Cardiac muscle cell (in vitro differentiated cells and primary cell): ENCODE data around the gene PDYN. TPM values are rescaled to one million over a fixed set of nuclear protein-coding genes. Genes with fewer than 3 reads are reported as not detected.

ENCODE experiments used
- DNase-seq, 2 donors: peaks; one replicate each; pipeline versions ENCODE4 v3.0.0 to v3.0.0-alpha.2; 2010 to 2017; ENCODE audit warnings: low read depth in 1 of 2, low spot score in 1 of 2
- H3K27ac ChIP-seq: fragments of 200-600 bp; sonication (generic); 2 replicates; pipeline ENCODE4 v1.5.1; 2016
- H3K27me3 ChIP-seq: fragments of 200-600 bp; sonication (generic); 2 replicates; pipeline ENCODE4 v1.6.0; 2016; ENCODE audit warnings: control low read depth
- H3K36me3 ChIP-seq: fragments of 200-600 bp; sonication (generic); 2 replicates; pipeline ENCODE4 v1.5.1; 2016; ENCODE audit warnings: control low read depth
- H3K4me1 ChIP-seq: fragments of 200-600 bp; sonication (generic); 2 replicates; pipeline ENCODE4 v1.8.1; 2017; ENCODE audit warnings: low read depth, mild to moderate bottlenecking, mixed run types
- H3K4me3 ChIP-seq: fragments of 200-600 bp; sonication (generic); 2 replicates; pipeline ENCODE4 v1.5.1; 2016; ENCODE audit warnings: mild to moderate bottlenecking
- H3K9me3 ChIP-seq: fragments of 200-600 bp; sonication (generic); 2 replicates; pipeline ENCODE4 v1.5.1; 2017; ENCODE audit warnings: low read depth, mild to moderate bottlenecking, control low read depth
- CTCF ChIP-seq: IDR thresholded peaks from 2 replicates; pipeline ENCODE4 v1.5.1; 2012; ENCODE audit warnings: low read depth, mild to moderate bottlenecking, low read length
- polyA plus RNA-seq: library from polyadenylated mRNA; unstranded; fragments of >200 nt; fragmentation: Nextera tagmentation; extraction: Ambion mirVana; gene quantifications from 2 replicates; pipeline ENCODE4 v1.2.1, GENCODE V29; 2016
- total RNA-seq: library from RNA; depleted of rRNA; stranded (reverse); fragments of >200 nt; gene quantifications from 2 replicates; pipeline ENCODE4 v1.2.3, GENCODE V29; 2016

Gene PDYN
- total and polyA plus RNA-seq, 2 experiments from 2014 or later, result 0.33 to 1.2 TPM

GRCh38 chr20:1933465-1933870, 60.4 kb downstream of the PDYN start:
- TF ChIP-seq CTCF, result no peak
- no peaks in the 10 kb centered on the region for H3K9me3 ChIP-seq
- no peak overlapping the region for H3K4me3 ChIP-seq
- H3K4me1 ChIP-seq, result peaks cover 68% of the 10 kb centered on the region
- DNase-seq, result peak; percentile 81 to 88
- H3K36me3 ChIP-seq, result peaks cover under 1% of the 10 kb centered on the region
- peak overlapping the region; percentile 99 for H3K27ac ChIP-seq
- H3K27me3 ChIP-seq, result no peaks in the 10 kb centered on the region

GRCh38 chr20:1932971-1933370, 60.9 kb downstream of the PDYN start:
- TF ChIP-seq CTCF, result no peak
- H3K27me3 ChIP-seq, result no peaks in the 10 kb centered on the region
- no peaks in the 10 kb centered on the region for H3K9me3 ChIP-seq

GRCh38 chr20:1931830-1932229, 62.0 kb downstream of the PDYN start:
- Histone ChIP-seq H3K27me3 (no peaks in the 10 kb centered on the region), H3K4me3 (no peak overlapping the region), H3K4me1 (peaks cover 66% of the 10 kb centered on the region), H3K36me3 (no peaks in the 10 kb centered on the region), H3K9me3 (no peaks in the 10 kb centered on the region), H3K27ac (peak overlapping the region; percentile 99)
- TF ChIP-seq CTCF, result no peak
- no peak for DNase-seq

More at GRCh38 chr20:1932971-1933370, 60.9 kb downstream of the PDYN start:
- H3K36me3 ChIP-seq, result no peaks in the 10 kb centered on the region
- no peak for DNase-seq
- peak overlapping the region; percentile 99 for H3K27ac ChIP-seq
- H3K4me3 ChIP-seq, result no peak overlapping the region
- peaks cover 68% of the 10 kb centered on the region for H3K4me1 ChIP-seq

- DNase-seq, result no peak
- peaks cover 50% of the 10 kb centered on the region for H3K4me1 ChIP-seq
- peaks cover 4% of the 10 kb centered on the region for H3K36me3 ChIP-seq
- no peaks in the 10 kb centered on the region for H3K27me3 ChIP-seq
- TF ChIP-seq CTCF, result no peak
- no peak overlapping the region for H3K27ac ChIP-seq
- H3K4me3 ChIP-seq, result no peak overlapping the region
- no peaks in the 10 kb centered on the region for H3K9me3 ChIP-seq
These were observed 63.7 kb downstream of the PDYN start for GRCh38 chr20:1930165-1930564.

- Histone ChIP-seq H3K9me3 (no peaks in the 10 kb centered on the region), H3K4me1 (peaks cover 45% of the 10 kb centered on the region), H3K36me3 (peaks cover 8% of the 10 kb centered on the region), H3K27ac (peak overlapping the region; percentile 82), H3K27me3 (no peaks in the 10 kb centered on the region), H3K4me3 (no peak overlapping the region)
- no peak for TF ChIP-seq CTCF
- DNase-seq, result no peak
These were observed 64.4 kb downstream of the PDYN start for GRCh38 chr20:1929460-1929859.

- no peaks in the 10 kb centered on the region for H3K27me3 ChIP-seq
- peaks cover 38% of the 10 kb centered on the region for H3K4me1 ChIP-seq
- no peak overlapping the region for H3K27ac ChIP-seq
- no peak for DNase-seq
- no peak overlapping the region for H3K4me3 ChIP-seq
- no peak for TF ChIP-seq CTCF
- H3K9me3 ChIP-seq, result no peaks in the 10 kb centered on the region
- H3K36me3 ChIP-seq, result peaks cover 8% of the 10 kb centered on the region
These were observed 65.1 kb downstream of the PDYN start for GRCh38 chr20:1928782-1929181.
